D721Med (cell line): ENCODE measurements around the gene DIAPH2.

Source experiments
- DNase-seq: peaks from one replicate; pipeline ENCODE4 v3.0.0; 2011; ENCODE audit warnings: low spot score; ENCODE audit not compliant: insufficient read length
- FAIRE-seq: peaks from 2 replicates; lab custom pipeline; 2011; peaks lifted over from hg19 to GRCh38; lab: Jason Lieb, UNC
- TF ChIP-seq, protein P1 (sequence below): IDR thresholded peaks from 2 replicates; pipeline ENCODE4 v1.5.1; 2012; ENCODE audit warnings: mild to moderate bottlenecking, control low read depth; ENCODE audit not compliant: insufficient read depth; ENCODE audit errors: missing control alignments

Gene DIAPH2

DNA sequence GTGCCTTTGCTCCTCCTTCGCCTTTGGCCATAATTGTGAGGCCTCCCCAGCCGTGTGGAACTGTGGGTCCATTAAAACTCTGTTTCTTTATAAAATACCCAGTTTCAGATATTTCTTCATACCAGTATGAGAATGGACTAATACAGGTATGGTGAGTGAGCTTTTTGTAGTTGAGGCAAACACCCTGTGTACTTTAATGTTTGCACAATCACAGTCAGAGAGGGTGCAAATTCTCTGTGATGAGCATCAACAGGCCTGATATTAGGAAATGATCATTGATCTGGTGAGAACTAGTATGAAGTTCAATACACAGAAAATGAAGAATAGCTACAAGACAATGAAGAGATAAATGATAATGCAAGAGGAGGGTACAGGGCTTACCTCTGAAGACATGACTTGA lies 943.7 kb downstream of the DIAPH2 start:
- FAIRE-seq (no peak), DNase-seq (no peak)
- TF ChIP-seq, protein P1, sequence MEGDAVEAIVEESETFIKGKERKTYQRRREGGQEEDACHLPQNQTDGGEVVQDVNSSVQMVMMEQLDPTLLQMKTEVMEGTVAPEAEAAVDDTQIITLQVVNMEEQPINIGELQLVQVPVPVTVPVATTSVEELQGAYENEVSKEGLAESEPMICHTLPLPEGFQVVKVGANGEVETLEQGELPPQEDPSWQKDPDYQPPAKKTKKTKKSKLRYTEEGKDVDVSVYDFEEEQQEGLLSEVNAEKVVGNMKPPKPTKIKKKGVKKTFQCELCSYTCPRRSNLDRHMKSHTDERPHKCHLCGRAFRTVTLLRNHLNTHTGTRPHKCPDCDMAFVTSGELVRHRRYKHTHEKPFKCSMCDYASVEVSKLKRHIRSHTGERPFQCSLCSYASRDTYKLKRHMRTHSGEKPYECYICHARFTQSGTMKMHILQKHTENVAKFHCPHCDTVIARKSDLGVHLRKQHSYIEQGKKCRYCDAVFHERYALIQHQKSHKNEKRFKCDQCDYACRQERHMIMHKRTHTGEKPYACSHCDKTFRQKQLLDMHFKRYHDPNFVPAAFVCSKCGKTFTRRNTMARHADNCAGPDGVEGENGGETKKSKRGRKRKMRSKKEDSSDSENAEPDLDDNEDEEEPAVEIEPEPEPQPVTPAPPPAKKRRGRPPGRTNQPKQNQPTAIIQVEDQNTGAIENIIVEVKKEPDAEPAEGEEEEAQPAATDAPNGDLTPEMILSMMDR, result no peak

DNA sequence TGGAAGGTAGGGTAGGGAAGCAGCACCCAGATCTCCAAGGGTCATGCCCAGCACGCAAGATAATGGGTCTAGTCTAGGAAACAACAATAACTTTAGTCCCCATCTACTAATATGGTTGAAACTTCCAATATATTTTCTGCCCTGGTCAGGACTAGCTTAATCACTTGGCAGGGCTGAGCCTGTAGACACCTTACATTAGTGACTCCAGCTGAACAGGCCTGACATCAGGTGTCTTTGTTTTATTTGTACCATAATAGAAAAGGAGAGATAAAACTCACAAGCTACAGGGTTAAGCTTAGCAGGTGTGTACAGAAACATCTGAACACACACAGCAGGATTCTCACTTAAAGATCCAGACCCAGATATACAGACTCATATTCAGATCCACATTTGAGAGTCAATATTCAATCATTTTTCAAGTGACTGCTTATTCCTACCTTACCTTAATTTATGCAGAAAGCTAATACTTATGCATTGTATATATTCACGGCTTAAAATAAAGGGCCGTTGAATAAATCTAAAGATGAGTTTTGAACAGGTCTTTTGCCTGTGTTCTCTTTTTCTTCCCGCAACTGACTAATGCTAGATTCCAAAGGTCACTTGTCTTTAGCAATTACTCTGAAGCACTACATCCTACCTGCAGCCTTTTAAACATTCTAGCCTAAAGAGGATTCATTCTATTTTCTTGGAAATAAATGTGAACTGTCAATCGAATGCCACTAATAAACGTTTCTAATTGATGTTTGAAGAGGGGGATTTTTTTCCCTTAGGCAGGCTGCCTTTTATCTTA lies 944.4 kb downstream of the DIAPH2 start:
- FAIRE-seq, result no peak
- TF ChIP-seq, protein P1, result no peak
- DNase-seq, result no peak

DNA sequence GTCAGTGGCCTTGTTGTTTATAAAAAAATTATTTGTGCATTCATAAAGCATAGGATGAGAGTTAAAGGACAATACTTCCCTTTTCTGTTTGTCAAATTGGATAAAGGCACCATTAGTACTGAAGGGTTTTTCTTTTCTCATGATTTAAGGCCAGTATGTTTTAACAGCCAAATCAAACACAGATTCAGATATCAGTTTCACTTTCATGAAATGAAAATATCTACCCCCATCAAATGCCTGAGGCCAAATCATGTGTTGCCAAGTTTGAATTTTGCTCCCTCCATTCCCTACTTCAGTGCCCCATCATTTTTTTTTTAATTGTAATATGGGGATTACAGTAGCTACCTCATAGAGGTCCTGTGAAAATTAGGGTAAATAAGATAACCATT lies 944.9 kb downstream of the DIAPH2 start:
- TF ChIP-seq, protein P1, result no peak
- DNase-seq, result no peak
- FAIRE-seq, result no peak

DNA sequence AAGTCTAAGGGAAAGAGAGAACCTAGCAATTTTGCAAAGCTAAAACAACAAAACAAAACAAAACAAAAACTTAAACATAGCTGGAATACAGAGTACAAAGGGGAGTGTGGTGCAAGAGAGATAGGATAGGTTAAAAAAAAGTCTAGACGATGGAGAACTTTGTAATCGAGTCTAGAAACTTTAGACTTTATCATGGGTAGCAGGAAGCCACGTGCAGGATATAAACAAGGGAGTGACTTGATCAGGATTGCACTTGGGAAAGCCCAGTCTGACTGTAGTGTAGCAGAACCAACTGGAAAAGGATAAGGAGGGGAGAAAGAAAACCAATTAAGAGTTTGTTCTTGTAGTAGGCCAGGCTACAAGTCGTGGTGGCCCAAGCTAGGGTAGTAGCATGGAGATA lies 949.2 kb downstream of the DIAPH2 start:
- no peak for DNase-seq
- FAIRE-seq, result no peak
- TF ChIP-seq, protein P1, result no peak

DNA sequence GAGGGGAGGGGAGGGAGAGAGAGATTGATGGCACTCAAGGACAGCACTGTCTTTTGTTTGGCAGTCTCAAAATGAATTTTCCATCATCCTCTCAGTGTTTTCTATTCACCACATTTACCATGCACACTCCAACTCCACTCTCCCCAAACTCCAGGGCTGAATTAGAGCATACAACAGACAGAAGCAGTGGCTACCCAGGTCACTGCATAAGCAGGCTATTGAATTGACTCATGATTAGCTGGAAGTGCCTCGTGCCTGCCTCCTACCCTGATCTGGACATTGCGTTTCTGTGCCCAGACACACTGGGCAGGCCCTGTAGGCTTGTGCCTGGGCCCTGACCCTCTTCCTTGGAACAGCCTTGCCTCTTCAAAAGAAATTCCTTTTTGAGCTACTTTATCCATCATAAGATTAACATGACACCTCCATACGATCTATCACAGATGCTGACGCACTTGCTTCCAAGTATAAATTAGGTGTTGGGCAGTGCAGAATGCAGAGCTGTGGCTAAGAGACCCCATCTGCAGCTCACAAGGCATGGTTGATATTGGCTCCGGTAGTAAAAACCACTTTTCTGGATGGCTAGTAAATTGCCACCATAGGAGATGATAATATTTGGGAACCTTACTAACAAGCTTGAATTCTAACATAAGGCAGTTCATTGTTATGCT lies 952.0 kb downstream of the DIAPH2 start:
- DNase-seq, result no peak
- TF ChIP-seq, protein P1, result no peak
- no peak for FAIRE-seq

DNA sequence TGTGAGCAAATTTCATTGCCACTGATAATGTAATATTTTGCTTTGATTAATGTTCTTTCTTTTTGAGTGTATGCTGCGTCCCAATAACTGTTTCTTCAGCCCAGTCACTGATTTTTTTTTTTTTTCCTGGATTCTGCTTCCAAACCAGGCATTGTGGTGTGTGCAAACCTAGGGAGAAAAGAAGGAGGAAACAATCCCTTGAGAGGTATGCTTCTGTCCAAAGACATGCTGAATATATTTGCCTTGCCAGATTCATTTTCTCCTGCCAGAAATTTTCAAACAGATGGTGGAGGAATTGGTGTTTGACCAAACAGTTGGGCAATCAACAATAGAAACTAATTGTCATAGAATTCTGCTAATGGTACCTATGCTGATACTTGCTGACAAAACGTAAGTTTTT lies 952.6 kb downstream of the DIAPH2 start:
- DNase-seq, result no peak
- FAIRE-seq, result no peak
- TF ChIP-seq, protein P1, result no peak

DNA sequence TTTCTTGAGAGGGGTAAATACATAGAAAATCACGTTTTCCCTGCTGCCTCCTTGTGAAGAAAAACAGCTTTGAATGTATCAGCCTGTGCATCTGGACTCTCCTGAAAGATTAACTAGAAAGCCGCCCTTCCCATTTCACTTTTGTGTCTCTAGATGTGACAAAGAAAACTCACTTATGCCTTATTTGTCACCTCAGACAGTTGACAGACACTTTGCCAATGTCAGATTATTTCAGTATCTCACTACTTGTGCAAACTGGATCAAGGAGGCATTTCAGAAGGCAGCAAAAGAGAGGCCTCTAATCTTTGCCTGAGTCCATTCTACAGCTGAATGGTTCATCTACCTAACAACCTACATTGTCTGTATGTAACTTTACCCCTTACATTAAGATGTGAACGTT lies 954.0 kb downstream of the DIAPH2 start:
- TF ChIP-seq, protein P1, result no peak
- FAIRE-seq, result peak; percentile 89
- no peak for DNase-seq
